ENCODE data around the gene THOC5.

The THOC5 gene

DNA sequence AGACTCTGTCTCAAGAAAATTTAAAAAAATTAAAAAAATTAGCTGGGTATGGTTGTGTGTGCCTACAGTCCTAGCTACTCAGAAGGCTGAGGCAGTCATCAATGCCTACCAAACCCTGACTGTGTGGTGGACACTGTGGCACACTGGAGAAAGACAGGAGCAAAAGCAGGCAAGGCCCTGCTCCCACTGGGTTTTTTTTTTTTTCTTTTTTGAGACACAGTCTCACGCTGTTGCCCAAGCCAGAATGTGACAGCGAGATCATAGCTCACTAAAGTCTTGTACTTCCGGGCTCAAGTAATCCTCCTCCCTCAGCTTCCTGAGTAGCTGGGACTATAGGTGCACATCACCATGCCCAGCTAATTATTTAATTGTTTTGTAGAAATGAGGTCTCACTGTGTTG, 68.9 kb downstream of the THOC5 start:
- peaks cover 27% of the 10 kb centered on the region for H3K27me3 ChIP-seq (ENCODE audit: insufficient read depth, poor library complexity, severe bottlenecking)
- TF ChIP-seq, protein P1, sequence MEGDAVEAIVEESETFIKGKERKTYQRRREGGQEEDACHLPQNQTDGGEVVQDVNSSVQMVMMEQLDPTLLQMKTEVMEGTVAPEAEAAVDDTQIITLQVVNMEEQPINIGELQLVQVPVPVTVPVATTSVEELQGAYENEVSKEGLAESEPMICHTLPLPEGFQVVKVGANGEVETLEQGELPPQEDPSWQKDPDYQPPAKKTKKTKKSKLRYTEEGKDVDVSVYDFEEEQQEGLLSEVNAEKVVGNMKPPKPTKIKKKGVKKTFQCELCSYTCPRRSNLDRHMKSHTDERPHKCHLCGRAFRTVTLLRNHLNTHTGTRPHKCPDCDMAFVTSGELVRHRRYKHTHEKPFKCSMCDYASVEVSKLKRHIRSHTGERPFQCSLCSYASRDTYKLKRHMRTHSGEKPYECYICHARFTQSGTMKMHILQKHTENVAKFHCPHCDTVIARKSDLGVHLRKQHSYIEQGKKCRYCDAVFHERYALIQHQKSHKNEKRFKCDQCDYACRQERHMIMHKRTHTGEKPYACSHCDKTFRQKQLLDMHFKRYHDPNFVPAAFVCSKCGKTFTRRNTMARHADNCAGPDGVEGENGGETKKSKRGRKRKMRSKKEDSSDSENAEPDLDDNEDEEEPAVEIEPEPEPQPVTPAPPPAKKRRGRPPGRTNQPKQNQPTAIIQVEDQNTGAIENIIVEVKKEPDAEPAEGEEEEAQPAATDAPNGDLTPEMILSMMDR (IDR thresholded peaks at IDR 0.05; ENCODE audit: poor library complexity, severe bottlenecking) = no peak
- no peaks in the 10 kb centered on the region for H3K4me1 ChIP-seq (ENCODE audit: insufficient read depth, poor library complexity, severe bottlenecking)
- no peaks in the 10 kb centered on the region for H3K36me3 ChIP-seq (ENCODE audit: low read depth)
- no peak overlapping the region for H3K4me3 ChIP-seq (ENCODE audit: severe bottlenecking)
- ATAC-seq (ENCODE audit: low read depth) (no peak), DNase-seq (ENCODE audit: low spot score) (no peak)
- H3K27ac ChIP-seq (ENCODE audit: poor library complexity, severe bottlenecking) = no peak overlapping the region
- H3K9me3 ChIP-seq (ENCODE audit: severe bottlenecking) = no peaks in the 10 kb centered on the region

DNA sequence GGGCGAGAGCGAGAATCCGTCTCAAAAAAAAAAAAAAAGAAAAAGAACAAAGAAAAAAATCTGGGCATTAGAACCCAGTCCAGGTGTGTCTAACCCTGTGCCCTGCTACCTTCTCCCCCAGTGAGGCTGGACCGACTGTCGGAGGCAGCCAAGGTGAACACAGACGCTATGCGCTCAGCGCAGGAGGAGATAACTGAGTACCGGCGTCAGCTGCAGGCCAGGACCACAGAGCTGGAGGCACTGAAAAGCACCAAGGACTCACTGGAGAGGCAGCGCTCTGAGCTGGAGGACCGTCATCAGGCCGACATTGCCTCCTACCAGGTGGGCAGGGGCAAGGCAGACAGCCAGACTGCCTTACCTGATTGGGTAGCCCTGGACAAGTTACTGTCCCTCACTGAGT, 70.3 kb downstream of the THOC5 start:
- no peak overlapping the region for H3K4me3 ChIP-seq (ENCODE audit: severe bottlenecking)
- TF ChIP-seq, protein P1 (IDR thresholded peaks at IDR 0.05; ENCODE audit: poor library complexity, severe bottlenecking) = no peak
- DNase-seq (ENCODE audit: low spot score) = no peak
- no peaks in the 10 kb centered on the region for H3K9me3 ChIP-seq (ENCODE audit: severe bottlenecking)
- peaks cover 41% of the 10 kb centered on the region for H3K27me3 ChIP-seq (ENCODE audit: insufficient read depth, poor library complexity, severe bottlenecking)
- H3K4me1 ChIP-seq (ENCODE audit: insufficient read depth, poor library complexity, severe bottlenecking) = no peaks in the 10 kb centered on the region
- no peak overlapping the region for H3K27ac ChIP-seq (ENCODE audit: poor library complexity, severe bottlenecking)
- ATAC-seq (ENCODE audit: low read depth) = no peak
- H3K36me3 ChIP-seq (ENCODE audit: low read depth) = no peaks in the 10 kb centered on the region

DNA sequence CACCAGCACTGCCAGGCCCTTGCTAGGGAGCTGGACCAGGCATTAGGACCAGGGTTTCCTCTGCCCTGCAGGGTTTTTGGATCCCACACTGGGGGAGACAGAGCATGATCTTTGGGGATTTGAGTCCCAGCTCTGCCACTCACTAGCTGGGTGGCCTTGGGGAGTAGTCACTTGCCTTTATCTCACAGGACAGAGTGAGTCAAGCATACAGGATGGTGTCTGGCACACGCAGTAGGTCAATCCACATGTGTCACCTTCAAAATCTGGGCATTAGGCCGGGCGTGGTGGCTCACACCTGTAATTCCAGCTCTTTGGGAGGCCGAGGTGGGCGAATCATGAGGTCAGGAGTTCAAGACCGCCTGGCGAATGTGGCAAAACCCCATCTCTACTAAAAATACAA, 70.8 kb downstream of the THOC5 start:
- Histone ChIP-seq H3K4me3 (ENCODE audit: severe bottlenecking) (no peak overlapping the region), H3K27me3 (ENCODE audit: insufficient read depth, poor library complexity, severe bottlenecking) (peaks cover 46% of the 10 kb centered on the region), H3K4me1 (ENCODE audit: insufficient read depth, poor library complexity, severe bottlenecking) (no peaks in the 10 kb centered on the region), H3K9me3 (ENCODE audit: severe bottlenecking) (no peaks in the 10 kb centered on the region), H3K36me3 (ENCODE audit: low read depth) (no peaks in the 10 kb centered on the region), H3K27ac (ENCODE audit: poor library complexity, severe bottlenecking) (no peak overlapping the region)
- ATAC-seq (ENCODE audit: low read depth) = no peak
- TF ChIP-seq, protein P1 (IDR thresholded peaks at IDR 0.05; ENCODE audit: poor library complexity, severe bottlenecking) = no peak
- no peak for DNase-seq (ENCODE audit: low spot score)

DNA sequence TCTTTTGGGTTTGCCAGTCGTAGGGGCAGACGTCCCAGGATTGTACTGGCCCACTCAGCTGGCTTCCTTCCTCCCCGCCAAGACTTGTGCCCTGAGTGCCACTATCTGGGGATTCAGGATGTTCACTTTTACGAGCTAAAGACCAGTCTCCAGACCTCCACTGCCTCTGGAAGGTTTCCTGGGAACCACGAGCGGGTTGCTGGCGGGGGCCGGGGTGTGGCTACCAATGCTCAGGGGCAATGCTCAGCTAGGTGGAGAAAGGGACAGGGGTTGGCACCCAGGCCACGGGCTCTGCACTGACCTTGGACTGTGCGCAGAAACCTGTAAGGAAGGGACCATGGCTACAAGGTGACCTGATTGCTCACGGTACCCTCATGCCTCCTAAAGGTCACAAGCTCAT, 71.3 kb downstream of the THOC5 start:
- TF ChIP-seq, protein P1 (IDR thresholded peaks at IDR 0.05; ENCODE audit: poor library complexity, severe bottlenecking) = no peak
- Histone ChIP-seq H3K27ac (ENCODE audit: poor library complexity, severe bottlenecking) (no peak overlapping the region), H3K36me3 (ENCODE audit: low read depth) (no peaks in the 10 kb centered on the region), H3K4me1 (ENCODE audit: insufficient read depth, poor library complexity, severe bottlenecking) (no peaks in the 10 kb centered on the region), H3K4me3 (ENCODE audit: severe bottlenecking) (no peak overlapping the region), H3K9me3 (ENCODE audit: severe bottlenecking) (no peaks in the 10 kb centered on the region), H3K27me3 (ENCODE audit: insufficient read depth, poor library complexity, severe bottlenecking) (peaks cover 51% of the 10 kb centered on the region)
- no peak for ATAC-seq (ENCODE audit: low read depth)
- DNase-seq (ENCODE audit: low spot score) = no peak

DNA sequence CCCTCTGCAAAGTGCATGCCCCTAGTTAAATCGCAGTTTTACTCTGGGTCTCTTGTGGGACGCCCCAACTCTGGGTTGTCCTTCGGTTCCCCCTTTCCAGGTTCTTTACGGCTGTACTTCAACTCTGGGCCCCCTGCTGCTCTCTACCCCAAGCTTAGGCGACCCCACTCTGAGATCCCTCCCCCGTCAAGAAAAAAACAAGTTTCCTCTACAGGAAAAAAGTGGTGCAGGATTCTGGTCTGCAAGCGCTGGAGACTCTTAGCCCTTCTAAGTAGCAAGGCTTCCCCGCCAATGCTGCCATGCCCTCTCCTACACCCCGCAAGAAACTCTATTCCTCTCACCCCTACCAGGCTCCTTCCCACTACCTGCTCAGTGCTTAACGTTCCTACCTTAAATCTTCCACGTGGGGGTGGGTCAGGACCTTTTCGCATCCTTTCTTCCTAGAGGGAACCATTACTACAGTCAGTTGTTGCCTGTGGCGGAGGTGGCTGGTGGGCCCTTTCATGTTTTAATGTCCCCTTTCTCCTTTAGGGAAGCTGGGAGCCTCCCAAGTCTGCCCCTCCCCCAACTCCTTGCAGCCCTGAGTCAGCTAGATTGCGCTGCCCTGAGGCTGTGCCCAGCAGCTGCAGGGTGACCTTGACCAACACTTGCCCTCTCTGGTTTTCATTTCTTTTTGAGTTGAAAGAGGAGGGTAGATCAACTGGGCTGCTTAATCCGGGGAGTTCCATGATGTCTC, 72.1 kb downstream of the THOC5 start:
- no peak overlapping the region for H3K27ac ChIP-seq (ENCODE audit: poor library complexity, severe bottlenecking)
- no peaks in the 10 kb centered on the region for H3K4me1 ChIP-seq (ENCODE audit: insufficient read depth, poor library complexity, severe bottlenecking)
- ATAC-seq (ENCODE audit: low read depth) (no peak), DNase-seq (ENCODE audit: low spot score) (no peak)
- H3K9me3 ChIP-seq (ENCODE audit: severe bottlenecking) = no peaks in the 10 kb centered on the region
- no peaks in the 10 kb centered on the region for H3K36me3 ChIP-seq (ENCODE audit: low read depth)
- TF ChIP-seq, protein P1 (IDR thresholded peaks at IDR 0.05; ENCODE audit: poor library complexity, severe bottlenecking) = no peak
- peaks cover 57% of the 10 kb centered on the region for H3K27me3 ChIP-seq (ENCODE audit: insufficient read depth, poor library complexity, severe bottlenecking)
- no peak overlapping the region for H3K4me3 ChIP-seq (ENCODE audit: severe bottlenecking)

All from RWPE2 (cell line).